Keratinocyte (primary cell): ENCODE data around the gene LVRN. TPM values are rescaled to one million over a fixed set of nuclear protein-coding genes. Genes with fewer than 3 reads are reported as not detected.

ENCODE experiments used
- DNase-seq: peaks from one replicate; pipeline ENCODE4 v3.0.0-alpha.2; 2011; ENCODE audit warnings: low read depth, missing footprints, low spot score
- FAIRE-seq: peaks from 2 replicates; lab custom pipeline; 2011; peaks lifted over from hg19 to GRCh38; lab: Jason Lieb, UNC
- H2AFZ ChIP-seq: 2 replicates; pipeline ENCODE4 v1.6.0; 2012; ENCODE audit warnings: low read length, control low read depth, inconsistent platforms; ENCODE audit not compliant: control insufficient read depth
- H3K27ac ChIP-seq: 2 replicates; pipeline ENCODE4 v1.5.1; 2011; ENCODE audit warnings: low read length; ENCODE audit not compliant: control insufficient read depth, insufficient read depth
- H3K27me3 ChIP-seq: 3 replicates; pipeline ENCODE4 v1.6.0; 2011; ENCODE audit warnings: low read length; ENCODE audit not compliant: control insufficient read depth, insufficient read depth; ENCODE audit errors: extremely low read depth
- H3K36me3 ChIP-seq, 2 experiments: 2 replicates in 1 of 2; 3 replicates in 1 of 2; pipeline ENCODE4 v1.5.1; 2011; ENCODE audit warnings: low read length in 2 of 2, mild to moderate bottlenecking in 1 of 2; ENCODE audit not compliant: control insufficient read depth in 2 of 2, insufficient read depth in 2 of 2; ENCODE audit errors: extremely low read depth in 1 of 2
- H3K4me1 ChIP-seq: 3 replicates; pipeline ENCODE4 v1.5.1; 2011; ENCODE audit warnings: low read length; ENCODE audit not compliant: control insufficient read depth, insufficient read depth; ENCODE audit errors: extremely low read depth
- H3K4me2 ChIP-seq: 3 replicates; pipeline ENCODE4 v1.6.0; 2011; ENCODE audit warnings: low read depth, low read length; ENCODE audit not compliant: control insufficient read depth, insufficient read depth; ENCODE audit errors: extremely low read depth
- H3K4me3 ChIP-seq, 3 experiments: fragments of 200-600 bp in 1 of 3; sonication (generic) in 1 of 3; 2 replicates in 2 of 3; 3 replicates in 1 of 3; pipeline ENCODE4 v1.5.1; 2011 to 2016; ENCODE audit warnings: low read length in 3 of 3, mild to moderate bottlenecking in 3 of 3, control low read depth in 2 of 3, inconsistent platforms in 1 of 3, low read depth in 1 of 3, mixed read lengths in 1 of 3, mixed run types in 1 of 3, moderate library complexity in 1 of 3; ENCODE audit not compliant: control insufficient read depth in 2 of 3, insufficient read depth in 2 of 3; ENCODE audit errors: extremely low read depth in 1 of 3
- H3K79me2 ChIP-seq: 2 replicates; pipeline ENCODE4 v1.6.0; 2012; ENCODE audit warnings: low read length; ENCODE audit not compliant: control insufficient read depth, insufficient read depth
- H3K9ac ChIP-seq: 3 replicates; pipeline ENCODE4 v1.6.0; 2011; ENCODE audit warnings: low read length; ENCODE audit not compliant: control insufficient read depth, insufficient read depth; ENCODE audit errors: extremely low read depth
- H3K9me1 ChIP-seq: 3 replicates; pipeline ENCODE4 v1.6.0; 2011; ENCODE audit warnings: low read length; ENCODE audit not compliant: control insufficient read depth, insufficient read depth; ENCODE audit errors: extremely low read depth
- H3K9me3 ChIP-seq: 2 replicates; pipeline ENCODE4 v1.5.1; 2012; ENCODE audit warnings: low read depth, low read length; ENCODE audit not compliant: control insufficient read depth
- H4K20me1 ChIP-seq: 3 replicates; pipeline ENCODE4 v1.6.0; 2011; ENCODE audit warnings: low read length; ENCODE audit not compliant: control insufficient read depth, insufficient read depth; ENCODE audit errors: extremely low read depth
- EZH2 ChIP-seq: IDR thresholded peaks from one replicate; pipeline ENCODE4 v1.6.1; 2012; ENCODE audit warnings: inconsistent platforms, mild to moderate bottlenecking, low read length, moderate library complexity
- dilution Hi-C: fragments of 300-500 bp; cut with MboI; formaldehyde crosslinking; loops from one replicate; pipeline ENCODE4 v1.7.0; 2020; ENCODE audit warnings: low sequenced_read_pairs; ENCODE audit not compliant: extremely low pct_ligation_motif_present
- polyA plus RNA-seq, 5 experiments: library from polyadenylated mRNA; depleted of rRNA in 3 of 5; stranded (reverse) in 3 of 5; stranded (forward) in 1 of 5; unstranded in 1 of 5; fragments of >200 nt; gene quantifications; 1 replicate in 1 of 5; 2 replicates in 3 of 5; 3 replicates in 1 of 5; pipeline versions ENCODE4 v1.2.1 to v1.2.3, GENCODE V29; 2011 to 2012; ENCODE audit warnings: missing spikeins in 2 of 5, low read depth in 1 of 5, low replicate concordance in 1 of 5
- TF ChIP-seq, protein P1 (sequence below), 3 experiments: IDR thresholded peaks in 1 of 3; conservative IDR thresholded peaks in 1 of 3; optimal IDR thresholded peaks in 1 of 3; 2 replicates in 2 of 3; 3 replicates in 1 of 3; pipeline versions ENCODE3 to v1.5.1; 2011; ENCODE audit warnings: low read length in 3 of 3, mild to moderate bottlenecking in 3 of 3, moderate library complexity in 2 of 3, control low read depth in 1 of 3, inconsistent platforms in 1 of 3; ENCODE audit not compliant: insufficient read depth in 2 of 3; ENCODE audit errors: extremely low read depth in 1 of 3

The LVRN gene
- polyA plus RNA-seq, 1 donor (not counting 4 experiments of a cell fraction or from before 2014, with no cell fraction given), result 0.08 TPM

GRCh38 chr5:115962565-115963402 is 509 bp downstream of the LVRN start:
- Histone ChIP-seq H3K4me3 (peak overlapping the region in 2 of 3 experiments; percentile 14 to 33), H4K20me1 (no peaks in the 10 kb centered on the region), H3K36me3 (no peaks in the 10 kb centered on the region), H3K79me2 (no peaks in the 10 kb centered on the region), H3K9ac (no peak overlapping the region), H3K27ac (no peak overlapping the region), H3K4me2 (peak overlapping the region; percentile 51), H3K4me1 (no peaks in the 10 kb centered on the region), H3K9me3 (no peaks in the 10 kb centered on the region), H2AFZ (peak overlapping the region; percentile 52), H3K27me3 (peaks cover 54% of the 10 kb centered on the region), H3K9me1 (no peaks in the 10 kb centered on the region)
- dilution Hi-C loops, result no loop called here
- DNase-seq (no peak), FAIRE-seq (no peak)
- peak; percentile 95 for TF ChIP-seq EZH2
- TF ChIP-seq, protein P1, sequence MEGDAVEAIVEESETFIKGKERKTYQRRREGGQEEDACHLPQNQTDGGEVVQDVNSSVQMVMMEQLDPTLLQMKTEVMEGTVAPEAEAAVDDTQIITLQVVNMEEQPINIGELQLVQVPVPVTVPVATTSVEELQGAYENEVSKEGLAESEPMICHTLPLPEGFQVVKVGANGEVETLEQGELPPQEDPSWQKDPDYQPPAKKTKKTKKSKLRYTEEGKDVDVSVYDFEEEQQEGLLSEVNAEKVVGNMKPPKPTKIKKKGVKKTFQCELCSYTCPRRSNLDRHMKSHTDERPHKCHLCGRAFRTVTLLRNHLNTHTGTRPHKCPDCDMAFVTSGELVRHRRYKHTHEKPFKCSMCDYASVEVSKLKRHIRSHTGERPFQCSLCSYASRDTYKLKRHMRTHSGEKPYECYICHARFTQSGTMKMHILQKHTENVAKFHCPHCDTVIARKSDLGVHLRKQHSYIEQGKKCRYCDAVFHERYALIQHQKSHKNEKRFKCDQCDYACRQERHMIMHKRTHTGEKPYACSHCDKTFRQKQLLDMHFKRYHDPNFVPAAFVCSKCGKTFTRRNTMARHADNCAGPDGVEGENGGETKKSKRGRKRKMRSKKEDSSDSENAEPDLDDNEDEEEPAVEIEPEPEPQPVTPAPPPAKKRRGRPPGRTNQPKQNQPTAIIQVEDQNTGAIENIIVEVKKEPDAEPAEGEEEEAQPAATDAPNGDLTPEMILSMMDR (optimal IDR thresholded peaks at IDR 0.05 in 1 of 3, IDR thresholded peaks at IDR 0.05 in 1 of 3, conservative IDR thresholded peaks at IDR 0.05 in 1 of 3; ENCODE audit: extremely low read depth in 1 of 3, insufficient read depth in 2 of 3, low read length in 3 of 3), result no peak

- DNase-seq, result no peak
- no peaks in the 10 kb centered on the region for H4K20me1 ChIP-seq
- H3K27me3 ChIP-seq, result peaks cover 53% of the 10 kb centered on the region
- no peak overlapping the region for H3K9ac ChIP-seq
- no peaks in the 10 kb centered on the region for H3K9me3 ChIP-seq
- H2AFZ ChIP-seq, result no peak overlapping the region
- no peaks in the 10 kb centered on the region for H3K36me3 ChIP-seq
- no peak for FAIRE-seq
- H3K4me1 ChIP-seq, result no peaks in the 10 kb centered on the region
- TF ChIP-seq EZH2, result no peak
- TF ChIP-seq, protein P1 (optimal IDR thresholded peaks at IDR 0.05 in 1 of 3, IDR thresholded peaks at IDR 0.05 in 1 of 3, conservative IDR thresholded peaks at IDR 0.05 in 1 of 3; ENCODE audit: extremely low read depth in 1 of 3, insufficient read depth in 2 of 3, low read length in 3 of 3), result peak in 1 of 3 experiments; percentile 8
- no peak overlapping the region for H3K4me2 ChIP-seq
- no peaks in the 10 kb centered on the region for H3K9me1 ChIP-seq
- H3K27ac ChIP-seq, result no peak overlapping the region
- H3K79me2 ChIP-seq, result no peaks in the 10 kb centered on the region
- dilution Hi-C loops, result no loop called here
- no peak overlapping the region for H3K4me3 ChIP-seq
Observed at GRCh38 chr5:115963566-115963965, 1.3 kb downstream of the LVRN start.
